ENCODE data around the gene ELMO1.

Gene ELMO1

DNA sequence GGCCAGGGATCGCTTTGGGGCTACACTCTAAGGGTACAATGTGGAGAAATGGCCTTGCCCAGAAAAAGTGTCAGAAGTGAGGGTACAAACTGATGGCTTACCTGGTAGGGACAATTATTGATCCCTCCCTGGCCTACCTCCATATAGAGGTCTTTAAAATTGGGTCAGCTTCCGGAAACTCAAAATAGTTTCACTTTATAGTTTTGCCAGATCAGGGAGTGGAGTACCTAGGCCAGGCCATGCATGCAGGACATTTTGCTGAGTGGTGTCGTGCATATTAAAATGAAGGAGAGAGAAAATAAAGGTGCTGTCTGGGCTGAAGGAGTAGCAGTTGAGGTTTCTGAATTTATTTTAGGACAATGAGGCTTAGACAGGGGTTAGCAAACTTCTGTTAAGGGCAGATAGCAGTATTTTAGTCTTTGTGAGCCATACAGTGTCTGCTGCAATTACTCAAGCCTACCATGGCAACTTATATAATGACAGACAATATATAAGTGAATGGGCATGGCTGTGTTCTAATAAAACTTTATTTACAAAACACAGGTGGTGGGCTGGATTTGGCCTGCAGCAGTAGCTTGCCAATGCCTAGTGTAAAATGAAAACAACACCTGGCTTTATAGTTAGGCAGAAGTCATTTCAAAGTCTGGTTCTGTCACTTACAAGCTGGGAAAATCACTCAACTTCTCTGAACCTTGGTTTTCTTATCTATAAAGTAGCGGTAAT lies 547.5 kb downstream of the ELMO1 start:
- no peak overlapping the region for H3K4me3 ChIP-seq (ENCODE audit: low read depth, low read length)
- TF ChIP-seq, protein P1, sequence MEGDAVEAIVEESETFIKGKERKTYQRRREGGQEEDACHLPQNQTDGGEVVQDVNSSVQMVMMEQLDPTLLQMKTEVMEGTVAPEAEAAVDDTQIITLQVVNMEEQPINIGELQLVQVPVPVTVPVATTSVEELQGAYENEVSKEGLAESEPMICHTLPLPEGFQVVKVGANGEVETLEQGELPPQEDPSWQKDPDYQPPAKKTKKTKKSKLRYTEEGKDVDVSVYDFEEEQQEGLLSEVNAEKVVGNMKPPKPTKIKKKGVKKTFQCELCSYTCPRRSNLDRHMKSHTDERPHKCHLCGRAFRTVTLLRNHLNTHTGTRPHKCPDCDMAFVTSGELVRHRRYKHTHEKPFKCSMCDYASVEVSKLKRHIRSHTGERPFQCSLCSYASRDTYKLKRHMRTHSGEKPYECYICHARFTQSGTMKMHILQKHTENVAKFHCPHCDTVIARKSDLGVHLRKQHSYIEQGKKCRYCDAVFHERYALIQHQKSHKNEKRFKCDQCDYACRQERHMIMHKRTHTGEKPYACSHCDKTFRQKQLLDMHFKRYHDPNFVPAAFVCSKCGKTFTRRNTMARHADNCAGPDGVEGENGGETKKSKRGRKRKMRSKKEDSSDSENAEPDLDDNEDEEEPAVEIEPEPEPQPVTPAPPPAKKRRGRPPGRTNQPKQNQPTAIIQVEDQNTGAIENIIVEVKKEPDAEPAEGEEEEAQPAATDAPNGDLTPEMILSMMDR (IDR thresholded peaks at IDR 0.05; ENCODE audit: insufficient read depth, low read length, missing control alignments): no peak
- ChIA-PET POLR2A (no interaction called here), CTCF (no interaction called here)
- no peak for DNase-seq (ENCODE audit: low read depth, low spot score)

GRCh38 chr7:36898186-36898585 lies 550.5 kb downstream of the ELMO1 start:
- no peak for DNase-seq (ENCODE audit: low read depth, low spot score)
- ChIA-PET CTCF (no interaction called here), POLR2A (no interaction called here)
- no peak overlapping the region for H3K4me3 ChIP-seq (ENCODE audit: low read depth, low read length)
- TF ChIP-seq, protein P1 (IDR thresholded peaks at IDR 0.05; ENCODE audit: insufficient read depth, low read length, missing control alignments): no peak

DNA sequence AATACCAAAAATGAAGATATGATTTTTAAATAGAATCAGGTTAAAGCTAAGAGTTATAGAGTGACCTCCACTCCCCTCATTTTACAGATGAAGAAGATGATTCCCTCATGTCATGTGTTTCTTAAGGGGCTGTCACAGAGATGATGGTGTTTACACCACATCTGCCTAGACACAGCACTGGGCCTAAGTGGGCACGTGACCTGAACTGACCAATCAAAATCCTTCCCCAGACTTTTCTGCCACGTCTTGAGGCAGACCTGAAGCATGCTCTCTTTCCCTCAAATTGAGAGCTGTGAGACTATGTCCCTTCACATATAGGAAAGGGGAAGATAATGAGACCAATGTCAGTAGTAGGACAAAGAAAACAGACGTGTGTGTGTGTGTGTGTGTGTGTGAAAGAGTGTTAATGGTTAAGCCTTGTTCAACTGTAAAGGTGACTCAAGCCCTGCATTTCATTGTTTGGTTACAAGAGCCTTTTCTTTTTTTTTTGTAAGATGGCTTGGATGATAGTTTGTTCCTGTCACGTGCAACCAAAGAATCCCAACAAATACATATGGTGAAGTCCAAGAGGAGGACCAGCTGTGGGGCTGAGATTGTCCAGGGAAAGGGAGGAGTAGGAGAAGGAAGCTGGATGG lies 551.6 kb downstream of the ELMO1 start:
- ChIA-PET CTCF (no interaction called here), POLR2A (no interaction called here)
- DNase-seq (ENCODE audit: low read depth, low spot score): no peak
- H3K4me3 ChIP-seq (ENCODE audit: low read depth, low read length): no peak overlapping the region
- TF ChIP-seq, protein P1 (IDR thresholded peaks at IDR 0.05; ENCODE audit: insufficient read depth, low read length, missing control alignments): no peak

GRCh38 chr7:36896418-36896817 lies 552.2 kb downstream of the ELMO1 start:
- ChIA-PET CTCF (no interaction called here), POLR2A (no interaction called here)
- no peak overlapping the region for H3K4me3 ChIP-seq (ENCODE audit: low read depth, low read length)
- TF ChIP-seq, protein P1 (IDR thresholded peaks at IDR 0.05; ENCODE audit: insufficient read depth, low read length, missing control alignments): no peak
- DNase-seq (ENCODE audit: low read depth, low spot score): no peak

- ChIA-PET POLR2A (no interaction called here), CTCF (no interaction called here)
- no peak overlapping the region for H3K4me3 ChIP-seq (ENCODE audit: low read depth, low read length)
- TF ChIP-seq, protein P1 (IDR thresholded peaks at IDR 0.05; ENCODE audit: insufficient read depth, low read length, missing control alignments): no peak
- no peak for DNase-seq (ENCODE audit: low read depth, low spot score)
These were observed 553.5 kb downstream of the ELMO1 start for GRCh38 chr7:36895192-36895591.

- no peak overlapping the region for H3K4me3 ChIP-seq (ENCODE audit: low read depth, low read length)
- no peak for DNase-seq (ENCODE audit: low read depth, low spot score)
- ChIA-PET CTCF (no interaction called here), POLR2A (no interaction called here)
- TF ChIP-seq, protein P1 (IDR thresholded peaks at IDR 0.05; ENCODE audit: insufficient read depth, low read length, missing control alignments): no peak
These were observed 554.5 kb downstream of the ELMO1 start for GRCh38 chr7:36894190-36894589.
